ENCODE measurements around the gene ZNF134.

Gene ZNF134

GRCh38 chr19:57641715-57642234 lies 27.7 kb downstream of the ZNF134 start:
- no peak for DNase-seq (ENCODE audit: low read depth)

- DNase-seq (ENCODE audit: low read depth), result no peak
These were observed 28.5 kb downstream of the ZNF134 start for GRCh38 chr19:57642396-57643046.

- no peak for DNase-seq (ENCODE audit: low read depth)
These were observed 29.7 kb downstream of the ZNF134 start for GRCh38 chr19:57643734-57644133.

- no peak for DNase-seq (ENCODE audit: low read depth)
These were observed 34.4 kb downstream of the ZNF134 start for GRCh38 chr19:57648331-57649003.

- no peak for DNase-seq (ENCODE audit: low read depth)
These were observed 37.6 kb downstream of the ZNF134 start for GRCh38 chr19:57651654-57651996.

GRCh38 chr19:57653689-57654088 lies 39.6 kb downstream of the ZNF134 start:
- DNase-seq (ENCODE audit: low read depth), result no peak

- no peak for DNase-seq (ENCODE audit: low read depth)
These were observed 41.4 kb downstream of the ZNF134 start for GRCh38 chr19:57655443-57655842.

- DNase-seq (ENCODE audit: low read depth), result no peak
These were observed 42.3 kb downstream of the ZNF134 start for GRCh38 chr19:57656346-57656745.

GRCh38 chr19:57664269-57665127 lies 50.5 kb downstream of the ZNF134 start:
- no peak for DNase-seq (ENCODE audit: low read depth)

- DNase-seq (ENCODE audit: low read depth), result no peak
These were observed 51.3 kb downstream of the ZNF134 start for GRCh38 chr19:57665261-57665806.

- no peak for DNase-seq (ENCODE audit: low read depth)
These were observed 53.2 kb downstream of the ZNF134 start for GRCh38 chr19:57667228-57667627.

GRCh38 chr19:57668635-57669034 lies 54.6 kb downstream of the ZNF134 start, which contains the start of gene ZSCAN4:
Gene ZSCAN4 (plus strand): TSS chr19:57668935. CDS start chr19:57676146, 7,211 bp downstream.
- DNase-seq (ENCODE audit: low read depth), result no peak

GRCh38 chr19:57671124-57671895 lies 57.3 kb downstream of the ZNF134 start:
- DNase-seq (ENCODE audit: low read depth), result no peak

- no peak for DNase-seq (ENCODE audit: low read depth)
These were observed 58.4 kb downstream of the ZNF134 start for GRCh38 chr19:57672466-57672865.
